NT2/D1 (cell line): ENCODE measurements around the gene UGT1A4.

Experiments
- DNase-seq: peaks from one replicate; pipeline ENCODE4 v3.0.0-alpha.2; 2011; ENCODE audit warnings: low read depth, low spot score
- H3K27me3 ChIP-seq: 2 replicates; pipeline ENCODE4 v1.6.0; 2011; ENCODE audit warnings: mild to moderate bottlenecking; ENCODE audit not compliant: insufficient read length, insufficient read depth
- H3K36me3 ChIP-seq: 2 replicates; pipeline ENCODE4 v1.6.1; 2011; ENCODE audit warnings: mild to moderate bottlenecking, low read length, mixed read lengths; ENCODE audit not compliant: insufficient read depth, insufficient read length
- H3K4me1 ChIP-seq: 2 replicates; pipeline ENCODE4 v1.5.1; 2011; ENCODE audit not compliant: insufficient read depth, insufficient read length
- H3K4me3 ChIP-seq: 2 replicates; pipeline ENCODE4 v1.5.1; 2011; ENCODE audit warnings: low read depth; ENCODE audit not compliant: insufficient read length
- H3K9ac ChIP-seq: 2 replicates; pipeline ENCODE4 v1.6.0; 2011; ENCODE audit warnings: low read depth; ENCODE audit not compliant: insufficient read length
- H3K9me3 ChIP-seq: 2 replicates; pipeline ENCODE4 v1.5.1; 2011; ENCODE audit warnings: mild to moderate bottlenecking, low read length; ENCODE audit not compliant: insufficient read depth
- SUZ12 ChIP-seq: IDR thresholded peaks from 2 replicates; pipeline ENCODE4 v1.6.1; 2011; ENCODE audit not compliant: insufficient read length, insufficient read depth; ENCODE audit errors: extremely low read depth
- YY1 ChIP-seq: IDR thresholded peaks from 2 replicates; pipeline ENCODE4 v1.6.1; 2011; ENCODE audit not compliant: insufficient read length, insufficient read depth
- ZNF274 ChIP-seq: IDR thresholded peaks from 2 replicates; pipeline ENCODE4 v1.6.1; 2011; ENCODE audit warnings: mild to moderate bottlenecking, low read depth, low read length

Gene UGT1A4

GRCh38 chr2:233772153-233772552 lies 53.6 kb downstream of the UGT1A4 start:
- H3K9me3 ChIP-seq, result peaks cover 16% of the 10 kb centered on the region; the same call in 1 of the 2 replicates
- H3K27me3 ChIP-seq, result no peaks in the 10 kb centered on the region
- no peaks in the 10 kb centered on the region for H3K36me3 ChIP-seq
- TF ChIP-seq ZNF274, result no peak
- no peak for TF ChIP-seq SUZ12
- no peak for TF ChIP-seq YY1
- H3K4me3 ChIP-seq, result no peak overlapping the region
- H3K4me1 ChIP-seq, result no peaks in the 10 kb centered on the region
- no peak for DNase-seq
- no peak overlapping the region for H3K9ac ChIP-seq

GRCh38 chr2:233772583-233772982 lies 54.0 kb downstream of the UGT1A4 start:
- Histone ChIP-seq H3K9me3 (peaks cover 16% of the 10 kb centered on the region; the same call in 1 of the 2 replicates), H3K27me3 (no peaks in the 10 kb centered on the region), H3K36me3 (no peaks in the 10 kb centered on the region), H3K9ac (no peak overlapping the region), H3K4me3 (no peak overlapping the region), H3K4me1 (no peaks in the 10 kb centered on the region)
- no peak for DNase-seq
- no peak for TF ChIP-seq YY1

GRCh38 chr2:233773854-233774253 lies 55.3 kb downstream of the UGT1A4 start:
- no peak overlapping the region for H3K9ac ChIP-seq
- H3K4me3 ChIP-seq, result no peak overlapping the region
- no peaks in the 10 kb centered on the region for H3K36me3 ChIP-seq
- no peak for DNase-seq
- TF ChIP-seq YY1 (no peak), SUZ12 (no peak), ZNF274 (no peak)
- H3K27me3 ChIP-seq, result no peaks in the 10 kb centered on the region
- H3K4me1 ChIP-seq, result no peaks in the 10 kb centered on the region
- H3K9me3 ChIP-seq, result peaks cover 16% of the 10 kb centered on the region; the same call in 1 of the 2 replicates

- no peaks in the 10 kb centered on the region for H3K36me3 ChIP-seq
- no peaks in the 10 kb centered on the region for H3K4me1 ChIP-seq
- DNase-seq, result no peak
- TF ChIP-seq SUZ12 (no peak), ZNF274 (no peak), YY1 (no peak)
- H3K9me3 ChIP-seq, result peaks cover 16% of the 10 kb centered on the region; the same call in 1 of the 2 replicates
- H3K27me3 ChIP-seq, result no peaks in the 10 kb centered on the region
- H3K4me3 ChIP-seq, result no peak overlapping the region
- H3K9ac ChIP-seq, result no peak overlapping the region
These were observed 56.9 kb downstream of the UGT1A4 start for GRCh38 chr2:233775414-233775813.

GRCh38 chr2:233778030-233778429 lies 59.5 kb downstream of the UGT1A4 start, which contains the start of gene MROH2A:
MROH2A (plus strand) TSS chr2:233778330; CDS start chr2:233779359, 1,029 bp downstream.
- Histone ChIP-seq H3K9me3 (peaks cover 16% of the 10 kb centered on the region; the same call in 1 of the 2 replicates), H3K4me1 (no peaks in the 10 kb centered on the region), H3K36me3 (no peaks in the 10 kb centered on the region), H3K9ac (no peak within 1 kb of the TSS), H3K4me3 (no peak within 1 kb of the TSS), H3K27me3 (no peaks in the 10 kb centered on the region)
- no peak for DNase-seq
- no peak for TF ChIP-seq SUZ12
- no peak for TF ChIP-seq YY1
- no peak for TF ChIP-seq ZNF274

GRCh38 chr2:233779722-233780121 lies 61.2 kb downstream of the UGT1A4 start:
- DNase-seq, result no peak
- Histone ChIP-seq H3K4me1 (no peaks in the 10 kb centered on the region), H3K9me3 (peaks cover 16% of the 10 kb centered on the region; the same call in 1 of the 2 replicates), H3K36me3 (no peaks in the 10 kb centered on the region), H3K4me3 (no peak overlapping the region), H3K27me3 (no peaks in the 10 kb centered on the region), H3K9ac (no peak overlapping the region)
- TF ChIP-seq YY1 (no peak), ZNF274 (no peak), SUZ12 (no peak)

- DNase-seq, result no peak
- Histone ChIP-seq H3K9me3 (peaks cover 10% of the 10 kb centered on the region; the same call in 1 of the 2 replicates), H3K4me3 (no peak overlapping the region), H3K27me3 (no peaks in the 10 kb centered on the region), H3K9ac (no peak overlapping the region), H3K36me3 (no peaks in the 10 kb centered on the region), H3K4me1 (no peaks in the 10 kb centered on the region)
- TF ChIP-seq SUZ12 (no peak), ZNF274 (no peak), YY1 (no peak)
These were observed 62.2 kb downstream of the UGT1A4 start for GRCh38 chr2:233780771-233781170.

- no peak for TF ChIP-seq SUZ12
- no peak for TF ChIP-seq ZNF274
- TF ChIP-seq YY1, result no peak
- no peaks in the 10 kb centered on the region for H3K9me3 ChIP-seq
- no peaks in the 10 kb centered on the region for H3K4me1 ChIP-seq
- H3K36me3 ChIP-seq, result no peaks in the 10 kb centered on the region
- DNase-seq, result no peak
- no peak overlapping the region for H3K4me3 ChIP-seq
- H3K9ac ChIP-seq, result no peak overlapping the region
- peaks cover 6% of the 10 kb centered on the region for H3K27me3 ChIP-seq
These were observed 71.0 kb downstream of the UGT1A4 start for GRCh38 chr2:233789554-233789953.
